BLaER1 (cell line): ENCODE results near the gene DQX1.
"Not testable (repeated sequence)": the region's sequence is repeated elsewhere in the genome, so short reads cannot be mapped to it uniquely, and the experiment has no call there.

Experiments used
- H3K27ac ChIP-seq: shearing (Covaris generic); formaldehyde crosslinking; 2 replicates; pipeline ENCODE4 v1.8.1; 2022
- H3K27me3 ChIP-seq: shearing (Covaris generic); formaldehyde crosslinking; 2 replicates; pipeline ENCODE4 v1.8.1; 2022
- H3K36me3 ChIP-seq: shearing (Covaris generic); formaldehyde crosslinking; 2 replicates; pipeline ENCODE4 v1.8.1; 2022
- H3K4me1 ChIP-seq: shearing (Covaris generic); formaldehyde crosslinking; 2 replicates; pipeline ENCODE4 v1.8.1; 2022
- H3K4me2 ChIP-seq: shearing (Covaris generic); formaldehyde crosslinking; 2 replicates; pipeline ENCODE4 v1.8.1; 2022
- H3K4me3 ChIP-seq: shearing (Covaris generic); formaldehyde crosslinking; 2 replicates; pipeline ENCODE4 v1.8.1; 2022
- H3K9ac ChIP-seq: shearing (Covaris generic); formaldehyde crosslinking; 2 replicates; pipeline ENCODE4 v1.8.1; 2022
- H3K9me3 ChIP-seq: shearing (Covaris generic); formaldehyde crosslinking; 2 replicates; pipeline ENCODE4 v1.8.1; 2022
- H4K20me1 ChIP-seq: shearing (Covaris generic); formaldehyde crosslinking; 2 replicates; pipeline ENCODE4 v1.8.1; 2022
- Cebpa-rat ChIP-seq: shearing (Covaris generic); IDR thresholded peaks from 2 replicates; pipeline ENCODE4 v1.8.1; 2022

Gene DQX1

DNA sequence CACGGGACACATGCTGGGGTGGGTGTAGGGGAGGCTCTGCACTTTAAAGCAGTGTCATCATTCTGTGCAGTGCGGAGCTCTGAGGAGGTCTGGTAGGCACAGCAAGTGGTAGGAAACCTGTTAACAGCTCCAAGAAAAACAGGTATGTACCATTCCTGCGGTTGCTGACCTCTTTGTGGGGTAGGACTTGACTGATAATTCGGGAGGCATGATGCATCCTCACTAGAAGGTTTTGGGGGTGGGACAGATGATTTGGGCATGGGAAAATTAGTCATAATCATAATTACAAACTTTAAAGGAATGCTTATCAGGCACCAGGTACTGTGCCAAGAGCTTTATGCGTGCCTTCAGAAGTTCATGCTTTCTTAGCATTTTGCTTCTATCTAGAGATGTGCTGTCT, 38.2 kb upstream of the DQX1 start:
- no peaks in the 10 kb centered on the region for H3K9me3 ChIP-seq
- no peak overlapping the region for H3K4me3 ChIP-seq
- H4K20me1 ChIP-seq = no peaks in the 10 kb centered on the region
- no peaks in the 10 kb centered on the region for H3K36me3 ChIP-seq
- H3K27ac ChIP-seq = no peak overlapping the region
- 0 out of 2 replicates have a peak, but pooled peaks cover 3% of the 10 kb centered on the region for H3K27me3 ChIP-seq
- no peak overlapping the region for H3K9ac ChIP-seq
- no peak overlapping the region for H3K4me2 ChIP-seq
- no peak for TF ChIP-seq Cebpa-rat
- peaks cover 12% of the 10 kb centered on the region for H3K4me1 ChIP-seq

GRCh38 chr2:74562126-74562775, 36.2 kb upstream of the DQX1 start:
- H3K9me3 ChIP-seq = no peaks in the 10 kb centered on the region
- H3K27me3 ChIP-seq = 0 out of 2 replicates have a peak, but pooled peaks cover 3% of the 10 kb centered on the region
- H3K27ac ChIP-seq = no peak overlapping the region
- H3K36me3 ChIP-seq = 0 out of 2 replicates have a peak, but pooled peaks cover 7% of the 10 kb centered on the region
- H3K4me3 ChIP-seq = no peak overlapping the region
- H3K4me2 ChIP-seq = no peak overlapping the region
- no peak overlapping the region for H3K9ac ChIP-seq
- TF ChIP-seq Cebpa-rat = no peak
- peaks cover 9% of the 10 kb centered on the region for H4K20me1 ChIP-seq
- H3K4me1 ChIP-seq = peaks cover 12% of the 10 kb centered on the region

- not testable (repeated sequence) for H3K27me3 ChIP-seq, H3K4me2 ChIP-seq, H3K4me3 ChIP-seq, H3K27ac ChIP-seq, H3K9me3 ChIP-seq, H3K9ac ChIP-seq
- H3K4me1 ChIP-seq = peaks cover 12% of the 10 kb centered on the region
- H3K36me3 ChIP-seq = peaks cover 19% of the 10 kb centered on the region
- H4K20me1 ChIP-seq = peaks cover 21% of the 10 kb centered on the region
Observed at GRCh38 chr2:74561022-74561421, 35.0 kb upstream of the DQX1 start.

- Histone ChIP-seq H3K9ac (no peak overlapping the region), H3K4me3 (no peak overlapping the region), H3K4me1 (peaks cover 15% of the 10 kb centered on the region), H3K4me2 (peak overlapping the region; percentile 24; the same call in 1 of the 2 replicates), H3K9me3 (no peaks in the 10 kb centered on the region), H4K20me1 (peaks cover 26% of the 10 kb centered on the region), H3K27ac (no peak overlapping the region), H3K27me3 (0 out of 2 replicates have a peak, but pooled peaks cover 3% of the 10 kb centered on the region), H3K36me3 (peaks cover 20% of the 10 kb centered on the region)
- TF ChIP-seq Cebpa-rat = no peak
Observed at GRCh38 chr2:74560591-74560990, 34.6 kb upstream of the DQX1 start.

GRCh38 chr2:74559912-74560311, 33.9 kb upstream of the DQX1 start:
- Histone ChIP-seq H3K9ac (no peak overlapping the region), H3K4me1 (peaks cover 20% of the 10 kb centered on the region), H3K36me3 (peaks cover 20% of the 10 kb centered on the region), H3K4me3 (no peak overlapping the region), H3K27ac (no peak overlapping the region), H3K4me2 (0 out of 2 replicates have a peak overlapping the region, but pooled peaks have one; percentile 24), H3K27me3 (0 out of 2 replicates have a peak, but pooled peaks cover 3% of the 10 kb centered on the region), H4K20me1 (peaks cover 31% of the 10 kb centered on the region), H3K9me3 (no peaks in the 10 kb centered on the region)
- no peak for TF ChIP-seq Cebpa-rat

DNA sequence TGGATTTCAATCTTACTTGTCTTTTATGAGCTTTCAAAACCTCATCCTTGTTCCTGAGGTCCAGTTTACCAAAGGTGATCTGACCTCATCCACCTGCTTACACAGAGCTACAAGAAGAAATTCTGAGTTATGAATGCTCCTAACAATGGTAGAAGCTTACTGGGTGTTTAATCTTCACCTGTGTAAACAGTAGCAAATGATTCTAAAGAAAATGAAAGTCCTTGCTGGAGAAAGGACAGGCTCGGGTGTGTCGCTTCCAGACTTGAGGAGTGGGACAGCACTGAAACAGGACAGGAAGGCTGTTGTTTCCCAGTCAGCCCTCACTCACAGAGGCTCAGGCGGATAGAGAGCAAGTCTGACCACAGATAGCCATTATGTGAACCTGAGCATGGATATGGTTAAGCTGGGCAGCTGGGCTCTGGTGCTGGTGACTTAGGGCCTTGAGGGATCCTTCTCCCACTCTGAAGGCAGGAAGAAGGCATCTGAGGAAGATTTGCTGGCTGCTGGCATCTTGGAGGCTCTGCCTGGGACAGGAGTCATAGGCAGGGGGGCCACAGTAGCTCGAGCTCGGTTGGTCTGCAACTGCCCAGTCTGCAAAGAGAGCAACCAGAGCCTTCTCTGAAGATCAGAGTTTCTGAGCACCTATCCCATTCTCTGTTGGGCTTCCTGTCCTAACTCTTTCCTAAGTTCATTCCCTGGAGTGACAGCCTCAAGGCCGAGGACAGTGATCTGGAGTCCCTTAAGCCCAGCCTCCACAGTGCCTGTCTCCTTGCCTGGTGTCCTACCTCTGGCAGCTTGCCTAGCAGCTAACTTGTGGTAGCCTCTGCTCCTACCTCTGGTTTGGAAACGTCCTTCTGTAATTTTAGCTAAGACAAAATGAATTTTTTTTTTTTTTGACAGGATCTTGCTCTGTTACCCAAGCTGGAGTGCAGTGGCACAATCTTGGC, 32.5 kb upstream of the DQX1 start:
- Histone ChIP-seq H3K9me3 (no peaks in the 10 kb centered on the region), H3K4me2 (no peak overlapping the region), H3K9ac (no peak overlapping the region), H3K27me3 (0 out of 2 replicates have a peak, but pooled peaks cover 3% of the 10 kb centered on the region), H4K20me1 (peaks cover 31% of the 10 kb centered on the region), H3K4me1 (peaks cover 23% of the 10 kb centered on the region), H3K36me3 (peaks cover 20% of the 10 kb centered on the region), H3K4me3 (no peak overlapping the region), H3K27ac (no peak overlapping the region)
- no peak for TF ChIP-seq Cebpa-rat

DNA sequence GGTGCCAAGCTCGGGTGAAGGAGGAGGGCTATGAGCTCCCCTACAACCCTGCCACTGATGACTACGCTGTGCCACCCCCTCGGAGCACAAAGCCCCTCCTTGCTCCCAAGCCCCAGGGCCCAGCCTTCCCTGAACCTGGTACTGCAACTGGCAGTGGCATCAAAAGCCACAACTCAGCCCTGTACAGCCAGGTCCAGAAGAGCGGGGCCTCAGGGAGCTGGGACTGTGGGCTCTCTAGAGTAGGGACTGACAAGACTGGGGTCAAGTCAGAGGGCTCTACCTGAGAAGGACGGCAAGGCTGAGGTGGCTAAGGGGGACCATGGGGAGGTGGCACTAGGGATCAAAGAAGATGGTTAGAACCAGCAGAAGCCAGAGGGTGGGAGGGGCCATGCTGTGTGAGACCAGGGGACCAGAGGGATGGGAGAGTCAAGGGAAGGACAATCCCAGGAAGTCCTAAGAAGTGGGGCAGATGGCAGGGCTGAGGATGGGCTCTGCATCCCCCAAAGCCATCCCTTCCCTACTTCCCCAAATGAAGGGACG, 30.9 kb upstream of the DQX1 start:
- H3K4me2 ChIP-seq = no peak overlapping the region
- 0 out of 2 replicates have a peak, but pooled peaks cover 3% of the 10 kb centered on the region for H3K27me3 ChIP-seq
- H3K4me3 ChIP-seq = no peak overlapping the region
- H3K9me3 ChIP-seq = no peaks in the 10 kb centered on the region
- peaks cover 35% of the 10 kb centered on the region for H3K4me1 ChIP-seq
- TF ChIP-seq Cebpa-rat = no peak
- H4K20me1 ChIP-seq = peaks cover 31% of the 10 kb centered on the region
- peaks cover 20% of the 10 kb centered on the region for H3K36me3 ChIP-seq
- H3K9ac ChIP-seq = no peak overlapping the region
- no peak overlapping the region for H3K27ac ChIP-seq

DNA sequence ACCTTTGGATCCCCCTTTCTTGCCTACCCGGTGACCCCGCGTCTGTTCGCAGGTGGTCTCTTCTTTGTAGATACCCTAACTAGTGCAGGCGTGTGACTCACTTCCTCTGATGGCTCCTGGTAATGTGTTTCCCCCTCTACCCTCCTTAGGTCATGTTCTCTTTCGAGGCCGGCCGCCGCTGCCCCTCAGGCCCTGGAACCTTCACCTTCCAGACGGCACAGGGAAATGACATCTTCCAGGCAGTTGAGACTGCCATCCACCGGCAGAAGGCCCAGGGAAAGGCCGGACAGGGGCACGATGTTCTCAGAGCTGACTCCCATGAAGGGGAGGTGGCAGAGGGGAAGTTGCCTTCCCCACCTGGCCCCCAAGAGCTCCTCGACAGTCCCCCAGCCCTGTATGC, 30.1 kb upstream of the DQX1 start:
- Histone ChIP-seq H3K27me3 (peaks cover 9% of the 10 kb centered on the region), H3K4me1 (peaks cover 40% of the 10 kb centered on the region)
- TF ChIP-seq Cebpa-rat = no peak

DNA sequence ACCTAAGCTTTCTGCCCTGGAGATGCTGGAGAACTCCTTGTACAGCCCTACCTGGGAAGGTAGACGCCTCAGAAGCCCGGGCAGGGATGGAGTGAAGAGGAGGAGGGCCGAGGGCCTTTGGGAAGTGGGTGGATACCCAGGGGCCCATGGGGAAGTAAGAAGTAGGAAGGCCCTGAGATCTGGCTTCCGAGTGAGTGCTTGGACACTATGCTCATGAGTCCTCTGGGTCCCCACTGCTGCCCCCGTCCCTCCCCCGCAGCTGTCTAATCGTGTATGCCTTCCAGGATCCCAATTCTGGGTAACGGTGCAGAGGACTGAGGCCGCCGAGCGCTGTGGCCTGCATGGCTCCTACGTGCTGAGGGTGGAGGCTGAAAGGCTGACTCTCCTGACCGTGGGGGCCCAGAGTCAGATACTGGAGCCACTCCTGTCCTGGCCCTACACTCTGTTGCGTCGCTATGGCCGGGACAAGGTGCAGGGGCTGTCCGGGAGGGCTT, 29.6 kb upstream of the DQX1 start:
- Histone ChIP-seq H3K9ac (peak overlapping the region; percentile 82), H3K36me3 (peaks cover 20% of the 10 kb centered on the region), H3K27me3 (peaks cover 13% of the 10 kb centered on the region), H3K27ac (no peak overlapping the region), H3K4me2 (peak overlapping the region; percentile 97), H3K4me1 (peaks cover 39% of the 10 kb centered on the region), H3K4me3 (peak overlapping the region; percentile 92), H4K20me1 (peaks cover 31% of the 10 kb centered on the region), H3K9me3 (no peaks in the 10 kb centered on the region)
- TF ChIP-seq Cebpa-rat = no peak

More for the DNA sequence above, 30.1 kb upstream of the DQX1 start:
- H3K4me3 ChIP-seq = no peak overlapping the region
- no peak overlapping the region for H3K27ac ChIP-seq
- peak overlapping the region; percentile 97; the same call in 1 of the 2 replicates for H3K4me2 ChIP-seq
- no peaks in the 10 kb centered on the region for H3K9me3 ChIP-seq
- peaks cover 31% of the 10 kb centered on the region for H4K20me1 ChIP-seq
- H3K9ac ChIP-seq = no peak overlapping the region
- H3K36me3 ChIP-seq = peaks cover 20% of the 10 kb centered on the region
